Neural cell (in vitro differentiated cells): ENCODE measurements around the gene HMGN2. TPM values are rescaled to one million over a fixed set of nuclear protein-coding genes. Genes with fewer than 3 reads are reported as not detected.

ENCODE experiments used
- H2AFZ ChIP-seq: fragments of 200-600, 300-800 bp; sonication (generic), shearing (Covaris generic); 2 replicates; pipeline ENCODE4 v1.6.0; 2014; ENCODE audit warnings: low read depth, mild to moderate bottlenecking, antibody characterized with exemption, low read length, moderate library complexity
- H3F3A ChIP-seq: fragments of 200-600 bp; shearing (Covaris generic); 2 replicates; pipeline ENCODE4 v1.6.1; 2016; ENCODE audit warnings: mild to moderate bottlenecking, moderate library complexity, mixed read lengths, antibody characterized with exemption, low read length; ENCODE audit not compliant: insufficient read depth, poor library complexity, severe bottlenecking
- H3K27ac ChIP-seq: fragments of 200-600, 300-800 bp; sonication (generic), shearing (Covaris generic); 2 replicates; pipeline ENCODE4 v1.5.1; 2014; ENCODE audit warnings: mild to moderate bottlenecking, low read length, moderate library complexity
- H3K27me3 ChIP-seq: fragments of 300-800, 200-600 bp; sonication (generic), shearing (Covaris generic); 2 replicates; pipeline ENCODE4 v1.6.0; 2014; ENCODE audit warnings: mild to moderate bottlenecking, low read depth, low read length, moderate library complexity; ENCODE audit not compliant: insufficient read depth
- H3K36me3 ChIP-seq: fragments of 300-800, 200-600 bp; sonication (generic), shearing (Covaris generic); 2 replicates; pipeline ENCODE4 v1.5.1; 2014; ENCODE audit warnings: mild to moderate bottlenecking, antibody characterized with exemption, low read length, moderate library complexity; ENCODE audit not compliant: insufficient read depth
- H3K4me2 ChIP-seq: fragments of 300-800, 200-600 bp; sonication (generic), shearing (Covaris generic); 2 replicates; pipeline ENCODE4 v1.6.0; 2014; ENCODE audit warnings: mild to moderate bottlenecking, low read length
- H3K4me3 ChIP-seq: fragments of 300-800, 200-600 bp; sonication (generic), shearing (Covaris generic); 2 replicates; pipeline ENCODE4 v1.5.1; 2014; ENCODE audit warnings: mild to moderate bottlenecking, low read length, moderate library complexity
- H3K79me2 ChIP-seq: fragments of 200-600 bp; shearing (Covaris generic); replicated peaks from 2 replicates; pipeline ENCODE4 v1.6.0; 2014; ENCODE audit warnings: mild to moderate bottlenecking, low read length, moderate library complexity; ENCODE audit not compliant: insufficient read depth
- H3K9ac ChIP-seq: fragments of 300-800, 200-600 bp; sonication (generic), shearing (Covaris generic); 2 replicates; pipeline ENCODE4 v1.6.1; 2016; ENCODE audit warnings: mild to moderate bottlenecking, low read length, mixed read lengths
- H3K9me2 ChIP-seq: fragments of 200-600 bp; shearing (Covaris generic); 2 replicates; pipeline ENCODE4 v1.6.1; 2016; ENCODE audit warnings: mild to moderate bottlenecking, low read length, mixed read lengths; ENCODE audit not compliant: insufficient read depth
- H3K9me3 ChIP-seq: fragments of 200-600, 300-800 bp; sonication (generic), shearing (Covaris generic); 2 replicates; pipeline ENCODE4 v1.6.1; 2016; ENCODE audit warnings: mild to moderate bottlenecking, mixed run types, low read length, moderate library complexity, mixed read lengths
- H4K20me1 ChIP-seq: fragments of 200-600 bp; shearing (Covaris generic); 2 replicates; pipeline ENCODE4 v1.6.1; 2016; ENCODE audit warnings: mild to moderate bottlenecking, mixed run types; ENCODE audit not compliant: insufficient read depth
- EP300 ChIP-seq: fragments of 450-650 bp; conservative IDR thresholded peaks from 2 replicates; pipeline ENCODE4 v1.6.1; 2014; ENCODE audit warnings: antibody characterized with exemption, mild to moderate bottlenecking, moderate library complexity; ENCODE audit not compliant: poor library complexity, severe bottlenecking
- EZH2 ChIP-seq: fragments of 200-600, 300-800 bp; shearing (Covaris generic), sonication (generic); IDR thresholded peaks from 2 replicates; pipeline ENCODE4 v1.6.1; 2014; ENCODE audit warnings: antibody characterized with exemption, low read length, borderline replicate concordance, mild to moderate bottlenecking; ENCODE audit not compliant: insufficient read depth, poor library complexity, severe bottlenecking
- MXI1 ChIP-seq: fragments of 450-650 bp; conservative IDR thresholded peaks from 2 replicates; pipeline ENCODE4 v1.6.1; 2014; ENCODE audit warnings: antibody characterized with exemption, mild to moderate bottlenecking; ENCODE audit not compliant: poor library complexity, severe bottlenecking
- POLR2AphosphoS5 ChIP-seq: IDR thresholded peaks from 2 replicates; pipeline ENCODE4 v1.6.1; 2012
- RAD21 ChIP-seq: fragments of 450-650 bp; conservative IDR thresholded peaks from 2 replicates; pipeline ENCODE4 v1.6.1; 2014; ENCODE audit warnings: antibody characterized with exemption, mild to moderate bottlenecking, moderate library complexity
- SMC3 ChIP-seq: fragments of 450-650 bp; conservative IDR thresholded peaks from 2 replicates; pipeline ENCODE4 v1.6.1; 2014; ENCODE audit warnings: antibody characterized with exemption, mild to moderate bottlenecking, moderate library complexity; ENCODE audit not compliant: poor library complexity
- TAF1 ChIP-seq: IDR thresholded peaks from 2 replicates; pipeline ENCODE4 v1.6.1; 2012; ENCODE audit warnings: low read depth
- polyA plus RNA-seq: library from polyadenylated mRNA; depleted of rRNA; stranded (reverse); fragments of >200 nt; gene quantifications from 2 replicates; pipeline ENCODE4 v1.2.3, GENCODE V29; 2014
- TF ChIP-seq, protein P1 (sequence below): fragments of 450-650 bp; IDR thresholded peaks from 2 replicates; pipeline ENCODE4 v1.5.1; 2014; ENCODE audit warnings: antibody characterized with exemption, mild to moderate bottlenecking, moderate library complexity; ENCODE audit not compliant: poor library complexity, severe bottlenecking
- TF ChIP-seq, protein P2 (sequence below): IDR thresholded peaks from 2 replicates; pipeline ENCODE4 v1.6.1; 2012; ENCODE audit warnings: borderline replicate concordance

The HMGN2 gene
- polyA plus RNA-seq, 1 donor from 2014 or later, result 615 TPM

DNA sequence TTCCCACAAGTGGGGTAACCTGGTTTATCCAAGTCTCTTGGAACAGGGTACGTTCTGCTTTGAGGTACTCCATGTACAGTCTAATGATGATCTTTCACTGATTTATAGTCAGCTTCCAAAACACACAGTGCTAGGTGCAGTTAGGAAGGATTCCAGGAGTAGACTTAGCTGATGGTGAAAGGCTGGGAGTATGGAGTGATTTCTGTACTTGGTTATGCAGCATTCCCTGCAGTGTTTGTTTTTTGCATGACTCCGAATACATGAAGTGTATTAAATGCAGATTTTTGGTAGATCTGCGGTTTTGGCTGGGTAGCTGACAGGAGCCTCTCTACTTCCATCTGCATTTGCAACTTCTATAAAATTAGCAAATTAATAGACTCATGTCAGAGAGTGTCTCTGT is 3.7 kb downstream of the HMGN2 start:
- Histone ChIP-seq H3F3A (no peaks in the 10 kb centered on the region), H3K4me3 (no peak overlapping the region), H3K9me2 (no peaks in the 10 kb centered on the region), H4K20me1 (peaks cover 37% of the 10 kb centered on the region), H2AFZ (no peak overlapping the region), H3K27me3 (no peaks in the 10 kb centered on the region), H3K36me3 (peaks cover 7% of the 10 kb centered on the region), H3K9ac (no peak overlapping the region), H3K4me2 (no peak overlapping the region), H3K79me2 (peaks cover 21% of the 10 kb centered on the region), H3K9me3 (no peaks in the 10 kb centered on the region), H3K27ac (no peak overlapping the region)
- no peak for TF ChIP-seq SMC3
- no peak for TF ChIP-seq EZH2
- no peak for TF ChIP-seq EP300
- TF ChIP-seq, protein P1, sequence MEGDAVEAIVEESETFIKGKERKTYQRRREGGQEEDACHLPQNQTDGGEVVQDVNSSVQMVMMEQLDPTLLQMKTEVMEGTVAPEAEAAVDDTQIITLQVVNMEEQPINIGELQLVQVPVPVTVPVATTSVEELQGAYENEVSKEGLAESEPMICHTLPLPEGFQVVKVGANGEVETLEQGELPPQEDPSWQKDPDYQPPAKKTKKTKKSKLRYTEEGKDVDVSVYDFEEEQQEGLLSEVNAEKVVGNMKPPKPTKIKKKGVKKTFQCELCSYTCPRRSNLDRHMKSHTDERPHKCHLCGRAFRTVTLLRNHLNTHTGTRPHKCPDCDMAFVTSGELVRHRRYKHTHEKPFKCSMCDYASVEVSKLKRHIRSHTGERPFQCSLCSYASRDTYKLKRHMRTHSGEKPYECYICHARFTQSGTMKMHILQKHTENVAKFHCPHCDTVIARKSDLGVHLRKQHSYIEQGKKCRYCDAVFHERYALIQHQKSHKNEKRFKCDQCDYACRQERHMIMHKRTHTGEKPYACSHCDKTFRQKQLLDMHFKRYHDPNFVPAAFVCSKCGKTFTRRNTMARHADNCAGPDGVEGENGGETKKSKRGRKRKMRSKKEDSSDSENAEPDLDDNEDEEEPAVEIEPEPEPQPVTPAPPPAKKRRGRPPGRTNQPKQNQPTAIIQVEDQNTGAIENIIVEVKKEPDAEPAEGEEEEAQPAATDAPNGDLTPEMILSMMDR, result no peak
- TF ChIP-seq, protein P2, sequence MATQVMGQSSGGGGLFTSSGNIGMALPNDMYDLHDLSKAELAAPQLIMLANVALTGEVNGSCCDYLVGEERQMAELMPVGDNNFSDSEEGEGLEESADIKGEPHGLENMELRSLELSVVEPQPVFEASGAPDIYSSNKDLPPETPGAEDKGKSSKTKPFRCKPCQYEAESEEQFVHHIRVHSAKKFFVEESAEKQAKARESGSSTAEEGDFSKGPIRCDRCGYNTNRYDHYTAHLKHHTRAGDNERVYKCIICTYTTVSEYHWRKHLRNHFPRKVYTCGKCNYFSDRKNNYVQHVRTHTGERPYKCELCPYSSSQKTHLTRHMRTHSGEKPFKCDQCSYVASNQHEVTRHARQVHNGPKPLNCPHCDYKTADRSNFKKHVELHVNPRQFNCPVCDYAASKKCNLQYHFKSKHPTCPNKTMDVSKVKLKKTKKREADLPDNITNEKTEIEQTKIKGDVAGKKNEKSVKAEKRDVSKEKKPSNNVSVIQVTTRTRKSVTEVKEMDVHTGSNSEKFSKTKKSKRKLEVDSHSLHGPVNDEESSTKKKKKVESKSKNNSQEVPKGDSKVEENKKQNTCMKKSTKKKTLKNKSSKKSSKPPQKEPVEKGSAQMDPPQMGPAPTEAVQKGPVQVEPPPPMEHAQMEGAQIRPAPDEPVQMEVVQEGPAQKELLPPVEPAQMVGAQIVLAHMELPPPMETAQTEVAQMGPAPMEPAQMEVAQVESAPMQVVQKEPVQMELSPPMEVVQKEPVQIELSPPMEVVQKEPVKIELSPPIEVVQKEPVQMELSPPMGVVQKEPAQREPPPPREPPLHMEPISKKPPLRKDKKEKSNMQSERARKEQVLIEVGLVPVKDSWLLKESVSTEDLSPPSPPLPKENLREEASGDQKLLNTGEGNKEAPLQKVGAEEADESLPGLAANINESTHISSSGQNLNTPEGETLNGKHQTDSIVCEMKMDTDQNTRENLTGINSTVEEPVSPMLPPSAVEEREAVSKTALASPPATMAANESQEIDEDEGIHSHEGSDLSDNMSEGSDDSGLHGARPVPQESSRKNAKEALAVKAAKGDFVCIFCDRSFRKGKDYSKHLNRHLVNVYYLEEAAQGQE, result no peak
- TF ChIP-seq POLR2AphosphoS5, result no peak
- no peak for TF ChIP-seq TAF1
- TF ChIP-seq RAD21, result no peak
- TF ChIP-seq MXI1, result no peak

DNA sequence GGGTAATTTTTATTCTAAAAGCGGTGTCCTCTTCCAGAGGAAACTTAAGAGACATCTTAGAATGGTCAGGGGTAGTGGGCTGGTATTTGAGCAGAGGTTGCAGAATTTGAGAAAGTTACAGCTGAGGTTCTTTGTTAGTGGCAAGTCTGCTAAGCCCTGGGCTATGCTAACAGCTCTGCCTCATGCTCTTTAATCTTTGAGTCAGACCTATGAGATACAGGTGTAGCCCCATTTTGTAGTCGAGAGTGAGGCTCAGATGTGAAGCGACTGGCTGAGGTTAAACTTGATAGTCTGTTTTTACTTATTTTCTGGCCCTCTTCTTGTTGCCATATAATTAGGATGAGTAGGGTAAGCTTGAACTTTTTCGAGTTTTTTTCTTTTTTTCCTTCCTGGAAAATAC is 4.7 kb downstream of the HMGN2 start:
- TF ChIP-seq TAF1, result no peak
- no peak for TF ChIP-seq EP300
- TF ChIP-seq RAD21, result no peak
- no peak for TF ChIP-seq MXI1
- no peak for TF ChIP-seq SMC3
- TF ChIP-seq, protein P1, result no peak
- TF ChIP-seq, protein P2, result no peak
- no peak for TF ChIP-seq EZH2
- TF ChIP-seq POLR2AphosphoS5, result no peak
- Histone ChIP-seq H3K79me2 (peaks cover 21% of the 10 kb centered on the region), H3K9ac (no peak overlapping the region), H3K9me2 (no peaks in the 10 kb centered on the region), H3F3A (no peaks in the 10 kb centered on the region), H4K20me1 (peaks cover 37% of the 10 kb centered on the region), H3K9me3 (no peaks in the 10 kb centered on the region), H3K4me3 (no peak overlapping the region), H3K4me2 (no peak overlapping the region), H3K27ac (no peak overlapping the region), H3K27me3 (no peaks in the 10 kb centered on the region), H3K36me3 (peaks cover 7% of the 10 kb centered on the region), H2AFZ (no peak overlapping the region)
